ENCODE data around the gene C16orf82.
"Not testable (repeated sequence)": the region's sequence is repeated elsewhere in the genome, so short reads cannot be mapped to it uniquely, and the experiment has no call there.

C16orf82 gene

DNA sequence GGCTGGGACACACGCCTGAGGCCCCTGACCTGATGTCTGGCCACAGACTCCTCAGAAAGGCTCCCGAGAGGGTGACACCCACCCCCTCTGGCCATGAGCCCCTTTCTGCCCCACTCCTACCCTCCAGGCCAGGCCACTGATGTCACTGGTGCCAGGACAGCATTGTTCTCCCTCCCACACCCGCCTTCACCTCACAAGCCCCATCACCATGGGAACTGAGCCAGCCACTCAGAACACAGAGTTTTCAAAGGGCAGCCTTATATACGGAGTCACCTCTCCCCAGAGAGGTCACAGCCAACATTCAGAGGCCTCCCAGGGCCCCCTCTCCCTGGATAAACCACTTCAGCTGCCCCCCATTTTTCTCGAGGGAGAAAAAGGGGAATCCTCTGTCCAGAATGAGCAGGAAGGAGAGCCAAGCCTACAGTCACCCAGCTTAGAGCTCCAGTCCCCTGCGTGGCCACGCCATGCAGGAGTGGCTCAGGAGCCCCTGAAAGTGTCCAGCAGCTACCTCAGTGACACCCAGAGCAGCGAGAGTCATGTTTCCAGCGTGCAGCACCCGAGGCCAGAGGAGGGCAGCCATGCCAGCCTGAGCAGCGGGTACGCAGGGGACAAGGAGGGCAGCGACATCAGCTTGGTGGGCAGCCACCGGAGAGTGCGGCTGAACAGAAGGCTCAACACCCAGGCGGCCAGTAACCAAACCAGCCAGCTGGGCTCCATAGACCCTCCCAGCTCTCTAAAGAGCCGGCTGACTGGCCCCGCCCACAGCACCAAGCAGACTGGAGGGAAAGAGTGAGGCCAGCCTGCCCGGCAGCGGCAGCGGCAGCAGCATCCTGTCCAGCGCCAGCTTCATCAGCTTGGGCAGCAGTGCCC is at the start of gene C16orf82:
TSS of gene C16orf82 (plus strand) at position 260 of the 870 bp plus-strand sequence.
- DNase-seq (ENCODE audit: low spot score), result no peak

DNA sequence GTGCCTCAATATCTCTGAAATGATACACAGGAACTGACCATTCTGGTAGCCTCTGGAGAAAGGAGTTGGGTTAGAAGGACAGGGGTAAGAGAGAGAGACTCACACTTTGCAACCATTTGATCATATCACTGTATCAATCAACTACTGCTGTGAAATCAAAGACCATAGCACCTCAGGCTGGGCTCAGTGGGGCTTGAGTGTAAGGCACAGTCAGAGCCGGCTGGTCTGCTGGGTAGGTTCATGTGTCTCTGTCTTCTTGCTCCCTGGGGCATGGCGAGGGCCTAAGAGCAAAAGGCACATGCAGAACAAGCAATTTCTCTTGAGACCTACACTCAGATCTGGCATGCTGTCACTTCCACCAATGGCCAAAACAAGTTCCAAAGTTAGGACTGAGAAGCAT is 46.7 kb upstream of the C16orf82 start:
- no peak for DNase-seq (ENCODE audit: low spot score)

DNA sequence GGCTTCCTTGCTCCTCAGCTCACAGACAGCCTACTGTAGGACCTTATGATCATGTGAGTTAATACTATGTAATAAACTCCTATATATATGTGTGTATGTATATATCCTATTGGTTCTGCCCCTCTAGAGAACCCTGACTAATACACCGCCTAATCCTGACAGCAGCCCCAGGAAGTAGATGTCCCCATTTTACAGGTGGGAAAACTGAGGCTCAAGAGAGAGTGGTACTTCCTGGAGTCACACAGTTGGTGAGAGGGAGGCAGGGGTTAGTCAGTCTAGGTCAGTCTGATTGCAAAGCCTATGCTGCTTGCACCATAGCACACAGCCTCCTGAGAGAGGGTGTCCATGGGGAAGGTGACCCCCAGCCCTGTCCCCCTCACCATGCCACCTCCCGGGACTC is 42.7 kb upstream of the C16orf82 start:
- DNase-seq (ENCODE audit: low spot score), result no peak

DNA sequence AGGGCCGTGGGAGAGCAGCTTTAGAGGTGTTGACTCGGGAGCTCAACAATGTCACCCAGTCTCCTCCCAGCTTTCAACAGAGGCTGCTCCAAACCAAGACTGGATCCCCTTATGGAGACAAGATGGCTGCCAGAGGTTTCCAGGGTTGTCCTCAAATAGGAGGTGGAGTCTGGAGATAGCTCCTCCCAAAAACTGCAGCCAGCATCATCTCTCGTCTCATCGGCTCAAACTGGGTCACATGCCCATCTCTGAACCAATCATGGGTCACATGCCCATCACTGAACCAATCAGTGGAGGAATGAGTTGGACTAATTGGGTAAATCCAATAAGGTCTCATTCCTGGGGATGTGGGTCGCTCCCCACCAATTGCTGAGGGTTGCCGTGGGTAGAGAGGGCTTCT is 41.1 kb upstream of the C16orf82 start:
- no peak for DNase-seq (ENCODE audit: low spot score)

DNA sequence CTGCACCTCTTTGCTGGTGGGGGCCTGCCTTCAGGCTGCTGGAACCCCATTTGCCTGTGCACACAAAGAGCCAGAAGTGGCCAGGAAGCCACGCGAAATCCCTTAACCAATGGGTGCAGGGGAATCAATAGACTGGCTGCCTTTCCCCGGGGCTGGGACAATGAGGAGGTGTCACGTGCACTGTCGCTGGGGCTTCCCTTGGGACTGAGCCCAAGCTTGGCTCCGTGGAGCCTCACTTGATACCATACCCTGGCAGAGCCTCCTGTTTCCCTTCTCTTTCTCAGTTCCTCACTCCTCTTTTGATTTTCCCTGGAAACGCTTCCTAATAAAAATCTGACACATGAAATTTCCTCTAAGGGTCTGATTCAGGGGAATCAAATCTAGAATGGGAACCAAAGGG is 38.8 kb upstream of the C16orf82 start:
- DNase-seq (ENCODE audit: low spot score), result no peak

DNA sequence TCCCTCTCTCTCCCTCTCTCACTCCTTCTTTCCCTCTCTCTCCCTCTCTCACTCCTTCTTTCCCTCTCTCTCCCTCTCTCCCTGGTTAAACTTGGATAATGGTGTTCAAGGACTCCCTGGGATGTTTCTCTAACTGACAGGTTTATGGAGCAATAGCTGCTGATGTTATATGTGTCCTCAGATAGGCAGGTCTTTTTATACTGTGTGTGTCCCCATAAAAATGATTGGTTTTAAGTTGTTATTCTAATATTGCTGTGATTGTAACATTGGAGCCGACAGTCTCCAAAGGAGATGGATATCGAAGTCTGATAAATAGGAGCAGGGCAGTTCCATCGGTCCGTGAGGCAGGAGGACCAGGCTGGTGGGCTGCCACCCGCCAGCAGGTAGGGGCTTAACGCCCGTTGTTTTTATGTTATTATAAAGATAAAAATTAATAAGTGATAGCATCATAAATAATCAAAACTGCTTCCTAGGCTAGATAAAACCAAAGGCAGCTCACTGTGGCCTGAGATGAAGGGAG is 38.1 kb upstream of the C16orf82 start:
- DNase-seq (ENCODE audit: low spot score), result no peak

DNA sequence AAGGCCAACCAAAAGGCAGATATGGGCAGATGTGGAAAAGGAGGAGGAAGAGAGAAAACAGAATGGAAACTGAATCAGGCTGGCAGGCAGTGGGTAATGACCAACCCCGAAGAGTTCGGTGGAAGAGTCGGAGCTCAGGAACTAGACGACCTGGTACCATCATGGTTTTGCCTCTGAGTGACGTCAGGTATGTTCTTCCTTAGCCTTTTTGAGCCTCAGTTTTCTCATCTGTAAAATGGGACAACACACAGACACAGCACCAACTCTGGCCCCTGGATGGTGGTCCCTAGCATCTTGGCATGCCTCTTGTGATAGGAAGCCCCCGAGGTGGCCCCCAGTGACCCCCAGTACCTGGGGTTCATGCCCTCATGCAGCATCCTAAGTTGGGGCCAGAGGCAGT is 37.2 kb upstream of the C16orf82 start:
- DNase-seq (ENCODE audit: low spot score), result no peak

DNA sequence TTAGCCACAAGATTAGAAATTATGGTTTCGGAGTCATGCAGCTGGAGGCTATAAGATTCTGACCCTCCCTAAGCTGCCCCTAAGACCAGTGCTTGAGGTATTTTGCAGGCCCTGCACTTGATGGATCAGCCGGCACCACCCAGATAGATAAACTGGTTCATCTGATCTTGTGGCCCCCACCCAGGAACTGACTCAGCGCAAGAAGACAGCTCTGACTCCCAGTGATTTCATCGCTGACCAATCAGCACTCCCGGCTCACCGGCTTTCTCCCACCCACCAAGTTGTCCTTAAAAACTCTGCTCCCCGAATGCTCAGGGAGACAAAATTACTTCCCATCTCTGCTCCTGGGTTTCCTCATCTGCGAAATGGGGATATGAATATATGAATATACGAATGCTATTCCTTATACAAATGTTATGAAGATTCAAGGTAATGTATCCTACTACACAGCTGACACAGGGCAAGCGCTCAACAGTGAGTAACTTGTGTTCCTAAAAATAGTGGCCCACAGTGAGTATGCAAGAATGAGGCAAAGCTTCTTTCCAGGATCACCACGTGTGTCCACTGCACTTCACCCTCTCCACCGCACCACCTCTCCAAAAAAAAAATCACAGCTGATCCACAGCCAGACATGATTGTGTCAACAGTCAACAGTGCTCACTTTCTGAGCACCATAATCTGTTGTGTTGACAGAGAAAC is 33.3 kb upstream of the C16orf82 start:
- DNase-seq (ENCODE audit: low spot score), result no peak

DNA sequence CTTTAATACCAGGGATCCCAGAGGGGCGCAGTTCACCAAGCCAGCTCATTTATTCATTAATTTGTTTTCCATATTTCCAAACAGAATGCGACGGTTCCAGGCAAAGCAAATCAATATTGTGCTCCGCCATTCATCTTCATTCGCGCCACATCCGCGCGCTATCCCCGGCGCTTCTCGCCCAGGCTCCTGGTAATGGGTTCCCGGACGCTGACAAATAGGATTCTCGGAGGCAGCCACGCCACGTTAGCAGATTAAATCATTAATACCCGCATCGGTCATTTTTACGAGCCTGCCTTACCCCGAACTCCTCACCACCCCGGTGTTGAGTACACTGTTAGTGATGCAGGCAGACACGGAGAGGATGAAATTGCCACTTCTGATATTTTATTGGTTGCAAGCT is 26.0 kb upstream of the C16orf82 start:
- no peak for DNase-seq (ENCODE audit: low spot score)

DNA sequence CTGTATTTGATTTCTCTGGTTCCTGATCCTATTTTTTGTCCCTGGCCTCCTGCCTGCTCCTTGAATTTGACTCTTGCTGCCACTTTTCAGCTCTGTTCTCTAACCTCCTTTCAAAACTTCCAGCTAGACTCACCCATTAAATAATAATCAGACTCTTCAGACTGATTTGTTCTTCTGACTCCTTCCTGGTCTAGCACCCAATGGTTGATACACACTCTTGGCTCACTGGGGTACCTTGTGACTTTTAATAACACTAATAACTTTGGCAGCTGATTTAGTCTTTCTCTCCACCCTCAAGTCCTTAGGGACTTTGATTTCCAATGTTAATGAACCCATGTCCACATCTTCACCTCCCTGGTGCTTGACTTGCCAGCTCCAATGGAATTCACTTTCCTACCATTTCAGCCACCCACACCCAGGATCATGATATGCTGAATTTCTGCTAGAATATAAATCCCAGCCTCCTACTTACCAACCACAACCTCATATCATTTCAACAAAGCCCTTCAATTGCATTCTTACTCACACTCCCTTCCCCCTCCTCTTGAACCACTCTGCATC is 19.7 kb upstream of the C16orf82 start:
- no peak for DNase-seq (ENCODE audit: low spot score)

DNA sequence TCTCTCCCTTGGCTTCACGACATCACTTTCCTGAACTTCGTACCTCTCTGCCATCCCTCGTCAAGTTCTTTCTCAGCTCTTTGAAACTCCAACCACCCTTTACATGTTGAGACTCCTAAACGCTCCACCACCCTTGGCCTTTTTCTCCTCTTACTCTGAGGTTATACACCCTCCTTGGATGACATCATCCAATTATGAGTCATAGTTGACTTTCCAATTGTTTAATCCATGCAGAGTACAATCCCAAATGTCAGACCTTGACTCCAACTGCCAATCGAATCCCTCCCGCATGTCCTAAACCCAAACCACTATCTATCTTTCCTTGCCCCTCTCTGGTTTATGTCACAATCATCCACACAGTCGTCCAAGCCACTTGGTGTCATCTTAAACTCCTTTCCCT is 18.4 kb upstream of the C16orf82 start:
- no peak for DNase-seq (ENCODE audit: low spot score)

DNA sequence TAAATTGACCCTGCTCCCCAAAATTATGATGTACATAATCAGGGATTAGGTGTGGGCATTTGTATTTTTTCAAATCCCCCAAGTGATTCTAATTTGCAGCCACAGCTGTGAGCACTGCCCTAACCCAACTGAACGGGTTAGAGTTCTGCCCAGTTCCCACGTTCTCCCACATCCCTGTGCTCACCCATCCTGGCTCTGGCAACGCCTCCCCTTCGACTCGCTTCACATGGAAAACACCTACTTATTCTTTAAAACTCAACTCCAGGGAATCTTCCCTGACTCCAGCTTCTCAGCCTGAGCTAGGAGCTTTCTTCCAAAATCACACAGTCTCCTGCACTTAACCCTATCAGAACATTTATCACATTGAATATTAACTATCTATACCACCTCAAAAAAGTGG is 17.6 kb upstream of the C16orf82 start:
- DNase-seq (ENCODE audit: low spot score), result no peak

DNA sequence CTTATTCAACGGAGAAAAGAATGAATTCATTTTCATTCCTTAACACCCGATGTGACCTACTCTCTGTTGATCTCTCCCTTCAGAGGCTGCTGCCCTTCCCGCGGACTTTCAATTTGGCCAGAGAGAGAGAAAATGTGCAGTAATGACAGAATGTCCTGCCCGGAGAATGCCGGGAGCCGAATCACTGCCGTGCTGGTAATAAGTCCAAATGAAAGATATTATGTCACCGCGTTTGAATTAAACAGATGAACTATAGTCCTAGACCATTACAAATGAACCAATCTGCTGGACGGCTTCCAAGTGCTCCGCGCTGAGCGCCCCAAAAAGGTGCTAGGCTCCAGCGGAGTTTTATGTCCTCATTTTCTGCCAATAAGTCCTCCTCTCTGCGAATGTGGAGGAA is 14.7 kb upstream of the C16orf82 start:
- DNase-seq (ENCODE audit: low spot score), result no peak

DNA sequence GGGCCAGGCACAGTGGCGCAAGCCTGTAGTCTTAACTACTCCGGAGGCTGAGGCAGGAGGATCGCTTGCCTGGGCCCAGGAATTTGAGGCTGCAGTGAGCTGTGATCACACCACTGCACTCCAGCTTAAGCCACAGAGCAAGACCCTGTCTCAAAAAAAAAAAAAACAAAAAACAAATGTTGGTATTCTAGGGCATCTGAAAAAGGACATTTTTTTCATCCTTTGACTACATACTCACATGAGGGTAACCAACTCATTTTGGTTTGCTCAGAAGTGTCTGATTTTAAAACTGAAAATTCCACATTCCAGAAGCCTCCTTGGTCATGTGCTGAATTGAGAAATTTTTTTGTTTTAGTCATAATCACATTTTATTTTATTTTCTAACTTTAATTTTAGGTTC is 12.7 kb upstream of the C16orf82 start:
- no peak for DNase-seq (ENCODE audit: low spot score)

DNA sequence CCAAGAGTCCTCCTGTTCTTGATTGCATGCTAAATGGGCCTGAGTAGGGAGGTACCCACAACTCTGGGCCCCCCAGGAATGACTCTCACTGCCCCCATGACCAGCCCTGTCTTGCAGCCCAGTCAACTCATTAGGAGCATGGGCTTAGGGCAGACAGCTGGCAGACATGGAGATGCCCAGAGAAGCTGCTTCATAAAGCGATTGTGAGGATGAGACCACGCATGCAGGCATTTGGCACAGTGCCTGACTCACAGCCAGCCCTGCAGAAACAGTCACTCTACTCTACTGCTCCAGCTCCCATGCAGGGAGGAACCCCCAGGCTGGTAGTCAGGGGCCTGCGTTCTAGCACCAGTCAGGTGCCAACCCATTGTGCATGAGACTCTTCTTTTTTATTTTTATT is 8.4 kb upstream of the C16orf82 start:
- DNase-seq (ENCODE audit: low spot score), result no peak

DNA sequence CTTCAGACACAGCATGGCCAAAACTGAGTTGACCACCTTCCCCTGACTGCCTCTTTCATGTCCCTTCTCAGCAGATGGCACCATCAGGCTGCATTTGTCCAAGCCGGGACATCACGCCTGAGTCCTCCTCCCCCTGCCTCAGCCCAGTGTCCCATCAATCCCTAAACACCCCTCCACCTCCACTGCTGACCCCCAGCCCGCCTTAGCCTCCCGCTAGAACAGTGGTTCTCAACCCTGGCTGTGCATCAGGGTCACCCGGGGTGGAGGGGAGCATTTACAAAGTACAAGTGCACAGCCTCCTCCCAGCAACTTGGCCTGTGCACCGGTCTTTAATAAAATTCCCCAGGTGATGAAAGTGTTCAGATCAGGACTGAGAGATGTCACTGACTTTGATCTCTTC is 4.0 kb downstream of the C16orf82 start:
- DNase-seq (ENCODE audit: low spot score), result no peak

DNA sequence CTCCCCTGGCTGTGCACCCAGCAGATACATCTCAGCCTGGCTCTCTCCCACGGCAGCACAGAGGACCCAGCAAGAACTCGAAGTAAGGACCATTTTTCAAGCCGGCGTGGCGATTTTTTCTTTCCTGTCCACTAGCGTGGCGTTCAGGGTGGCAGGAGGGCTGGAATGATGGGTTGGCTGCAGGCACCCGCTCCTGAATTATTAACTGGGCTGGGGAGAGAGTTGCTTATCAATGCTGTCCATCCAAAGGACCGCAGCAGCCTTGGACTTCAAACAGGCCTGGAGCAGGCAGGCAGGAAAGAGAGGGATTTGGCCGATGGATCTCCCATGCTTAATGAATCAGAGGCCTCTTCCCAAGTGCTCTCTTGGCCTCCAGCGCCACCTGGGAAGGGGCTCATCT is 7.0 kb downstream of the C16orf82 start:
- DNase-seq (ENCODE audit: low spot score), result no peak

DNA sequence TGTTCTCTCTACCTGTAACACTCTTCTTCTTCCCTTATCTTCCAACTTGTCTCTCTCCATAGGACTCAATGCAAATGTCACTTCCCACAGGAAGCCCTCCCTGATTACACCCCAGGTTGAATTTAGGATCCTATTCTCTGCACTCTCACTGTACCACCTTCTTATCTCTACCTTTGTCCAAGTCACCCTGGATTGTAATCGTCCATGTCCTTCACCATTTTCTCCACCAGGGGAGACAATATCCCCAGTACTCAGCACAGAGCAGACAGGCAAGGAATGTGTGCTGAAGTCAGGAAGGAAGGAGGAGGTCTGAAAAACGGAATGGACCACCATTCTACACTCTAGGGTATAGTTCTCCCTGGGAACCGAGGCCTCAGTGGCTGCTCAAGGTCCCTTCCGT is 14.2 kb downstream of the C16orf82 start:
- DNase-seq (ENCODE audit: low spot score), result no peak

DNA sequence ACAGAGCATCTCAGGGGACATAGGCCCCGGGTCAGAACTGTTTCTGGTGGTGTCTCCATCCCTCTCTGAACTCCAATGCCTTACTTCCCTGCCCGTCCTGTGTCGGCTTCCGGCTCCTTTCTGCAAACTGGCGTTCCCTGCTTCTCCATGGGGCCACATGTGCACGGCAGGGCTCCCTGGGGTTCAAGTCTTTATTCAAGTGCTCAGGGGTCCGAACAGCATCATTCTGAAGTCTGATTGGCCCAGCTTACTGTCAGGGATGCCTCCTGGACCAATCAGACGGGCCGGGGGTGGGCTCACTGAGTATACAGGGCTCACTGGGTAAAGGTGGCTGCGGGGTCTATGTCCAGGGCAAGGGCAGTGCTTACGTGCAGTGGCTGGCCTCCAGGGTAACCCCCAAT is 17.1 kb downstream of the C16orf82 start:
- DNase-seq (ENCODE audit: low spot score), result no peak

DNA sequence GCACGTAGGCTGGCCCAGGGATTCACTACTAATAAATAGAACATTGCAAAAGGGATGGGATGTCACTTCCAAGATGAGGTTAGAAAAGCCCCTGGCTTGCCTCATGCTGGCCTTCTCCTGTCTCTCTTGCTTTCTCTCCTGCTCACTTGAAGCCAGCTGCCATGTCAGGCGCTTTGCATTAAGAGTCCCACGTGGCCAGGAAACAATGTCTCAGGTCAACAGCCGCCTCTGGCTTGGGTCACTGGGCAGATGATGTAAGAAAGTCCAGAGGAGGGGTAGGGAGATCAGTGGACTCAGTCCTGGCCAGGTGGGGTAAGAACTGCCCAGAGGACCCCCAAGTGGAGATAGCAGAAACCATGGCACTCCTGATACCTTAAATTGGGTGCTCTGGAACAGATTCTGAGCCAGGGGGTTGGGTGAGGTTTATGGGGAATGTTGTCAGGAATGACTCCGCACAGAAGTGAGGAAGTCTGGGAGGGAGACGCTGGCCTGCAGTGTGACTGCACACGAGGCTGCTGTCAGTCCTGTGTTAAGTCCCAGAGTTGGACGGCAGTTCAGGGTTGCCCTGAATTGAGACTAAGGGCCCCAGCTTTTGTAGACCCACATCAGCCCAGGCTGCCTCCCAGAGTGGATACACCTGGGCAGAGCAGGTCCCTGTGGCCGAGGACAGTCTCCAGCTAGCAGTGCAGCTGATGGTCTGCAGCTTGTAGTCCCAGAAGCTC is 17.7 kb downstream of the C16orf82 start:
- no peak for DNase-seq (ENCODE audit: low spot score)

DNA sequence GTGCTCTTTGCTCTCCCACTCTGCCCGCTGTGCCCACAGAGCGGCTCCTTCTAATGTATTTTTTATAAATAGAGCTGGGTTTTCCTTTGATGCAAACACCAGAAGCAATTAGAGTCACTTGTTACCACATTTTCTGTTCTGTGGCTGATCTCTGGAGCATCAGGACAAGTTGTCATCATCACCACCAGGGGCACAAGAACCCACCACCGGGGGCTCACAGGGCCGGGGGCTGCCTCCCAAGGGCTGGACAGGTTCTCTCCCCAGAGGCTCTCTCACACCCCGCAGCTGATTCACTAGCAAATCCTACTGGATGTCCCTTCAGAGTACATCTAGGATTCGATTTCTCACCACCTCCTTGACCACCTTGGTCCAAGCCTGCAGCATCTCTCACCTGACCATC is 18.5 kb downstream of the C16orf82 start:
- DNase-seq (ENCODE audit: low spot score), result no peak

DNA sequence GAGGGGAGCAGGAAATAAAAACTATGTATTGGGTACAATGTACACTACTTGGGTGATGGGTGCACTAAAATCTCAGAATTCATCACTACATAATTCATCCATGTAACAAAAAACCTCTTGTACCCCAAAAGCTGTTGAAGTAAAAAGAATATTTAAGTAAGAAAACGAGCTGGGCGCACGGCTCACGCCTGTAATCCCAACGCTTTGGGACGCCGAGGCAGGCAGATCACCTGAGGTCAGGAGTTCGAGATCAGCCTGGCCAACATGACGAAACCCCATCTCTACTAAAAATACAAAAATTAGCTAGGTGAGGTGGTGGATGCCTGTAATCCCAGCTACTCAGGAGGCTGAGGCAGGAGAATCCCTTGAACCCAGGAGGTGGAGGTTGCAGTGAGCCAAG is 19.3 kb downstream of the C16orf82 start:
- not testable (repeated sequence) for DNase-seq (ENCODE audit: low spot score)

Measured in pons (tissue), 1 donor.